Measurements from ENCODE around the gene RPTOR. TPM values are rescaled to one million over a fixed set of nuclear protein-coding genes. Genes with fewer than 3 reads are reported as not detected.

Gene RPTOR
- total RNA-seq, 4 donors from 2014 or later: 19.0 to 48.3 (median 27.3) TPM

DNA sequence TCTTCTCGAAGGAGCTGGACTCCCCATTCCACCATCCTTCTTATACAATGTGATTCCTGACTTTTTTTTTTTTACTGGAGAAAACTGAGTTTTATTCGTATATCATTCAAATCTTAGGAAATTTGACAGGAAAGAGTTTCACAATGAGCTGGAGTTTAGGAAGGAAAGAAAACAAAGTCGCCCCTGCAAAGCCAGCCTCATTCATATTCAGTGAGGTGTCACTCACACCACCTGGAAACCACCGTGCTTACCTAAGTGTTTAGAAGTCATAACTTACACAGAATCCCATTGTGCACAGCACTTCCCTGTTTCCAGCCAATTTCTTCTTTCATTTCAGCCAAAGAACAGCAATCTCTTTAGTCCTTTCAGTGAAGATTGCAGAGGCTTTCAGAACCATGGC lies 356.7 kb downstream of the RPTOR start:
- no peaks in the 10 kb centered on the region for H3K36me3 ChIP-seq
- no peak overlapping the region for H3K4me3 ChIP-seq
- no peak for TF ChIP-seq POLR2A (IDR thresholded peaks at IDR 0.05)
- TF ChIP-seq CTCF (IDR thresholded peaks at IDR 0.05): no peak
- DNase-seq: no peak
- no peaks in the 10 kb centered on the region for H3K4me1 ChIP-seq
- intact Hi-C loops (cut with DNase I; ENCODE audit: low total_unique reads): no loop called here
- no peaks in the 10 kb centered on the region for H3K9me3 ChIP-seq
- H3K27me3 ChIP-seq: no peaks in the 10 kb centered on the region
- no peak overlapping the region for H3K27ac ChIP-seq

DNA sequence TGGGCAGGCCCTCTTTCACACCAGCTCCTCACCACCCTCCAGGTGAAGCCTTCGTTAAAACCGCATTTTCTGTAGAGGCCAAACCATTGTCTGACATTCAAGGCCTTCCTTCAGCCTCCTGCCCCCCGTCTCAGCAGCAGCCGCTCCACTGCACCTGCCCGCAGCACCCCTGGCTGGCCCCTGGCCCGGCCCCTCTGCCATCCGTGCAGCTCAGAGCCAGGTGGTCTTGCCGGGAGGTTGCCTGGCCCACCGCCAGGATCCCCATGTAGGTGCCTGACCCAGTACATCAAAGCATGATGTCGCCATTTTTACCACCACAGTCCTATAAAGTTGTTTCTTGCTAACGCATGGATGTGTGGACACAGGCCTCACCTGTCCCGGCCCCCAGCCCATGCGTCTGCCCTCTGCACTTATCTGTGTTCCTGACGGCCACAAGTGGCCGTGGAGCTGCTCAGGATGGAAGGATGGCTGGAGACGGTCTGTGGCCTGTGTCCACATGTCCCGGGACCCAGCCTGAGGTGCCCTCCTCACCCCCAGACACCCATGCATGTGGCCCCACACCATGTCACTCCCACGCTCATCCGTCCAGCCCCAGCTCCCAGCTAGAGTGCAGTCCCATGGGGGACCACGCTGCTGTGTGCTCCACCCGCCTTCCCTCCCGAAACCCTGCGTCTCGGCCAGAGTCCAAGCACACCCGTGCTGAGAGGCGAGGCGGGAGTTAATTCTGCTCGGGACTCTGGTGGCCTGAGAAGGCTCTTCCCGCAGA lies 357.7 kb downstream of the RPTOR start:
- Histone ChIP-seq H3K4me1 (no peaks in the 10 kb centered on the region), H3K4me3 (no peak overlapping the region), H3K27me3 (no peaks in the 10 kb centered on the region), H3K36me3 (no peaks in the 10 kb centered on the region), H3K27ac (no peak overlapping the region), H3K9me3 (no peaks in the 10 kb centered on the region)
- intact Hi-C loops (cut with DNase I; ENCODE audit: low total_unique reads): no loop called here
- DNase-seq: no peak
- TF ChIP-seq CTCF (IDR thresholded peaks at IDR 0.05): no peak
- no peak for TF ChIP-seq POLR2A (IDR thresholded peaks at IDR 0.05)

DNA sequence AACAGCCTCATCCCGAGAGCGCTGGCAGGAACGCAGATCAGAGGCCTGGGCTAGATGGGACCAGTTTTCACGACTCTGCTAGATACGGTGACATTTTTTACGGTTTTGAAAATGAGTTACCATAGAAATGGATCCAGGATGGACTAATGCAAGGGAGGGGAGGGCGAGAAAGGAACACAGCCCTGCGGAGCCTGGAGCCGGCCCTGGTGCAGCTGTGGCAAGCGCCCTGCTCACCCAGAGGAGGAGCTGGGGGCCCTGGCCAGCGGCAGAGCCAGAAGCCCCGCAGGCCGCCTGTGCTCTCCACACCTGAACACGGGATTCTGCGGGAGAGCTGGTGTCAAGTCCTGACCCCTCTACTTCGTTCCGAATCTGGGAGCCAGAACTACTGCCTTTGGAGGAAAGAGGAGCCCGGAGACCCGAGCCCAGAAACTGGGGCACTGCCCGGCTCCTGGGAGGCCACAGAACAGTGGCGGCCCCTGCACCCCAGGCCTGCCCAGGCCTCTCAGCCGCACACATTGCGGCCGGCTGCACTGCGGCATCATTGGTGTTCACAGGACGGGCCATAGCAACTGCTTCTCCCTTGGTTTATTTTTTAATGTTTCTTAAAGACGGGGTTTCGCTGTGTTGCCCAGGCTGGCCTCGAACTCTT lies 358.4 kb downstream of the RPTOR start:
- no peak for DNase-seq
- no peak for TF ChIP-seq CTCF (IDR thresholded peaks at IDR 0.05)
- TF ChIP-seq POLR2A (IDR thresholded peaks at IDR 0.05): no peak
- Histone ChIP-seq H3K4me1 (no peaks in the 10 kb centered on the region), H3K27me3 (no peaks in the 10 kb centered on the region), H3K36me3 (no peaks in the 10 kb centered on the region), H3K27ac (no peak overlapping the region), H3K9me3 (no peaks in the 10 kb centered on the region), H3K4me3 (no peak overlapping the region)
- intact Hi-C loops (cut with DNase I; ENCODE audit: low total_unique reads): no loop called here

DNA sequence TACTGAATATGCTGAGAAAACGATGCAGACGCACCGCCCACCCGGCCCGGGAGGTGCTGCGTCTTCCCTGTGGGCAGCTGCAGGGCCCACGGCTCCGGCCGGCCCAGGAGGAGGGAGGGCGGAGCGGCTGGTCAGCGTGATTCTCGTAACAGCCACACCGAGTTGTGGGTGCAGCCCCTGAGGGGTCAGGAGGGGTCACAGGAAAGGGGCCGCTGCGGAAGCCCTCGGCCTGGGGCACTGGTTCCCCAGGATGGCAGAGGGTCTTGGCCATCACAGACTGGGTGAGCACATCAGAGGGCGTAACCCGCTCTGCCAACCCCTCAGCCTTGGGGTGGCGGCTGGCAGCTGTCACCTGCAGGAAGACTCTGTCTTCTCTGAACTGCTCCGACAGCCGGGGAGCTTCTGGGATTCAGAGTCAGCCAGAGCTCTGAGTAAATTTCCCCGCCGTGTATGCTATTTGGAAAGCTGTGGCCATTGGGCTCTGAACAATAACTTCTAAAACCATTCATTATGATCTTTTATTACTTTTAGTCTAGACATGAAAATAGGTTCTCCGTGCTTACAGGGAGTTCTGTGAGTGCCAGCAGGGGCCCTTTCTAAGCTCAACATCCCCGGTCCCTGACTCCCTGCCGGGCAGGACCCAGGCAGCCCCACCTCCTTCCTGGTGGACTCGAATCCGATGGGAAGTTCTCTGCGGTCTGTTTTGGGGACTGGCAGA lies 359.6 kb downstream of the RPTOR start:
- Histone ChIP-seq H3K4me1 (no peaks in the 10 kb centered on the region), H3K27me3 (no peaks in the 10 kb centered on the region), H3K9me3 (no peaks in the 10 kb centered on the region), H3K27ac (no peak overlapping the region), H3K36me3 (no peaks in the 10 kb centered on the region), H3K4me3 (no peak overlapping the region)
- no peak for DNase-seq
- intact Hi-C loops (cut with DNase I; ENCODE audit: low total_unique reads): no loop called here
- TF ChIP-seq POLR2A (IDR thresholded peaks at IDR 0.05): no peak
- no peak for TF ChIP-seq CTCF (IDR thresholded peaks at IDR 0.05)
